Endodermal cell (in vitro differentiated cells): ENCODE results near the gene MSI1. TPM values are rescaled to one million over a fixed set of nuclear protein-coding genes. Genes with fewer than 3 reads are reported as not detected.

Experiments used
- DNase-seq: peaks from one replicate; pipeline ENCODE4 v3.0.0-alpha.2; 2017
- H3K27ac ChIP-seq: 2 replicates; pipeline ENCODE4 v1.5.1; 2013; ENCODE audit warnings: mild to moderate bottlenecking, low read depth, low read length, moderate library complexity
- H3K27me3 ChIP-seq: 2 replicates; pipeline ENCODE4 v1.6.1; 2013; ENCODE audit warnings: mild to moderate bottlenecking, low read length, moderate library complexity; ENCODE audit not compliant: insufficient read depth, control insufficient read depth, poor library complexity, severe bottlenecking
- H3K36me3 ChIP-seq: 2 replicates; pipeline ENCODE4 v1.7.0; 2013; ENCODE audit warnings: mild to moderate bottlenecking, low read length, moderate library complexity; ENCODE audit not compliant: control insufficient read depth, insufficient read depth
- H3K4me1 ChIP-seq: one replicate; pipeline ENCODE4 v1.7.0; 2013; ENCODE audit warnings: low read length; ENCODE audit not compliant: control insufficient read depth, insufficient read depth
- H3K4me3 ChIP-seq: 2 replicates; pipeline ENCODE4 v1.5.1; 2013; ENCODE audit warnings: mild to moderate bottlenecking, low read length, moderate library complexity
- H3K9ac ChIP-seq: 2 replicates; pipeline ENCODE4 v1.6.1; 2013; ENCODE audit warnings: mild to moderate bottlenecking, low read length, moderate library complexity; ENCODE audit not compliant: poor library complexity, severe bottlenecking; ENCODE audit errors: extremely low read depth
- H3K9me3 ChIP-seq: 2 replicates; pipeline ENCODE4 v1.6.1; 2013; ENCODE audit warnings: mild to moderate bottlenecking, low read length, moderate library complexity; ENCODE audit not compliant: control insufficient read depth
- H3K27ac Mint-ChIP-seq: 2 replicates; pipeline ENCODE4 v1.8.0; 2020; ENCODE audit warnings: mixed read lengths
- H3K27me3 Mint-ChIP-seq: 2 replicates; pipeline ENCODE4 v1.8.0; 2021; ENCODE audit warnings: mild to moderate bottlenecking, mixed read lengths; ENCODE audit not compliant: insufficient read depth
- H3K36me3 Mint-ChIP-seq: 2 replicates; pipeline ENCODE4 v1.8.0; 2020; ENCODE audit warnings: low read depth, mixed read lengths
- H3K4me1 Mint-ChIP-seq: 2 replicates; pipeline ENCODE4 v1.8.0; 2020; ENCODE audit warnings: mixed read lengths
- H3K4me3 Mint-ChIP-seq: 2 replicates; pipeline ENCODE4 v1.8.0; 2020; ENCODE audit warnings: mild to moderate bottlenecking, moderate library complexity, mixed read lengths
- H3K9me3 Mint-ChIP-seq: 2 replicates; pipeline ENCODE4 v1.8.0; 2020; ENCODE audit warnings: mild to moderate bottlenecking, mixed read lengths
- WGBS, 2 experiments: methylation state at CpG; one replicate each; pipeline versions ENCODE4 v1.1.5 to v1.1.7; 2013; ENCODE audit warnings: missing lambda C conversion rate in 2 of 2, mixed read lengths in 1 of 2; ENCODE audit not compliant: insufficient coverage in 1 of 2, insufficient read length in 1 of 2; 5-methylcytosine and 5-hydroxymethylcytosine counted together
- total RNA-seq, 2 donors: library from RNA; stranded (reverse); fragmentation: NEBNext Ultra II Directional in 1 of 2; extraction: Animal tissue kit (Norgen Biotek cat#: 25700) in 1 of 2; gene quantifications; 2 replicates in 1 of 2; 3 replicates in 1 of 2; pipeline ENCODE4 v1.2.1, GENCODE V29; 2021
- TF ChIP-seq, protein P1 (sequence below): fragments of 200-600 bp; sonication (generic); conservative IDR thresholded peaks from 2 replicates; pipeline ENCODE4 v1.5.0; 2021; ENCODE audit warnings: antibody characterized with exemption, mild to moderate bottlenecking

MSI1 gene
- total RNA-seq, 2 donors from 2014 or later: 92.8 to 105 TPM

GRCh38 chr12:120301962-120302815 lies 66.8 kb downstream of the MSI1 start, which contains the start of gene SIRT4:
Gene SIRT4, plus strand, starts transcription at chr12:120302321. Its CDS starts 1,241 bp downstream, at chr12:120303562.
- peak; percentile 97 for DNase-seq
- peaks cover 4% of the 10 kb centered on the region for H3K27me3 Mint-ChIP-seq
- peak within 1 kb of the TSS; percentile 71 for H3K9ac ChIP-seq
- no peaks in the 10 kb centered on the region for H3K9me3 ChIP-seq
- no peaks in the 10 kb centered on the region for H3K27me3 ChIP-seq
- peak within 1 kb of the TSS; percentile 95 for H3K27ac Mint-ChIP-seq
- H3K27ac ChIP-seq: no peak within 1 kb of the TSS
- no peaks in the 10 kb centered on the region for H3K4me1 ChIP-seq
- WGBS, 2 experiments: 2 to 18% methylated on average over 10 to 30 of the region's 31 CpGs
- peak within 1 kb of the TSS; percentile 86 for H3K4me3 ChIP-seq
- H3K4me3 Mint-ChIP-seq: peak within 1 kb of the TSS; percentile 83
- H3K4me1 Mint-ChIP-seq: peaks cover 3% of the 10 kb centered on the region
- no peaks in the 10 kb centered on the region for H3K36me3 ChIP-seq
- H3K9me3 Mint-ChIP-seq: no peaks in the 10 kb centered on the region
- TF ChIP-seq, protein P1, sequence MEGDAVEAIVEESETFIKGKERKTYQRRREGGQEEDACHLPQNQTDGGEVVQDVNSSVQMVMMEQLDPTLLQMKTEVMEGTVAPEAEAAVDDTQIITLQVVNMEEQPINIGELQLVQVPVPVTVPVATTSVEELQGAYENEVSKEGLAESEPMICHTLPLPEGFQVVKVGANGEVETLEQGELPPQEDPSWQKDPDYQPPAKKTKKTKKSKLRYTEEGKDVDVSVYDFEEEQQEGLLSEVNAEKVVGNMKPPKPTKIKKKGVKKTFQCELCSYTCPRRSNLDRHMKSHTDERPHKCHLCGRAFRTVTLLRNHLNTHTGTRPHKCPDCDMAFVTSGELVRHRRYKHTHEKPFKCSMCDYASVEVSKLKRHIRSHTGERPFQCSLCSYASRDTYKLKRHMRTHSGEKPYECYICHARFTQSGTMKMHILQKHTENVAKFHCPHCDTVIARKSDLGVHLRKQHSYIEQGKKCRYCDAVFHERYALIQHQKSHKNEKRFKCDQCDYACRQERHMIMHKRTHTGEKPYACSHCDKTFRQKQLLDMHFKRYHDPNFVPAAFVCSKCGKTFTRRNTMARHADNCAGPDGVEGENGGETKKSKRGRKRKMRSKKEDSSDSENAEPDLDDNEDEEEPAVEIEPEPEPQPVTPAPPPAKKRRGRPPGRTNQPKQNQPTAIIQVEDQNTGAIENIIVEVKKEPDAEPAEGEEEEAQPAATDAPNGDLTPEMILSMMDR: peak; percentile 92
- H3K36me3 Mint-ChIP-seq: no peaks in the 10 kb centered on the region

DNA sequence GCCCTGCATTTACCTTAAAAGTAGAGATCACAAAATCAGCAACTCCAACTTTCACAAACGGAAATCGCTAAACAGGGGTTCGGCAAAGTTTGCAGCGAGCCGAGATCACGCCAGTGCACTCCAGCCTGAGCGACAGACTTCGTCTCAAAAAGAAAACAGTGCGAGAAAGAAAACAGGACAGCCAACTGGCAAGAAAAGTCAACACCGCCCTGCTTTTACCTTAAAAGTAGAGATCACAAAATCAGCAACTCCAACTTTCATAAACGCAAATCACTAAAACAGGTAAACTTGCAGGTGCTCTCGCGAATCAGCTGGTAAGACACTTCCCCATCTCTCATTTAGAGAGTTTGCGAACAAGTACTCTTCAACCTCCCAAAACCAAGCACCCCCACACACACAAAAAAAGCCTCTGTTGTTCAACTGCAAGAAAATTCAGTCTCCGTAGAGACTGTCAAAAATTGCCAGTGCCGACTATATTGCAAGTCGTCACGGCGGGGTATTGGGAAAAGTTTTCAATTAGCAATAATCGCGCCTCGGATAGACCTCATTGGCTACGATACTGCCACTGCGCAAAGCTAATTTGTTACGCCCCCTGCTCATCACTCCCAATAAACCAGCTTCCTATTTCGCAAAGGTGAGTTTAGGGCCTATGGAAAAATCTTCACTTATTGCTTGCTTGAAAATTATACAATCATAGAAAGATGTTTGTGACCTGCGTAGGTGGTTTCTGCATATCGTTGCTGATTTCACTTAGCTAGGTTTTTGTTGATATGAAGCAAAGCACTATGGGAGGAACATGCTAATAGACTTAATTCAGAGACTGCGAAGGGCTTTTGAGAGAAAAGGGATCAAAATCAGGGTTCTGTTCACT lies 76.1 kb downstream of the MSI1 start, which contains the start of gene RNU4-1:
Gene RNU4-1 (minus strand): TSS at position 577 of the 871 bp plus-strand sequence.
- Mint-ChIP-seq H3K4me3 (no peak within 1 kb of the TSS), H3K9me3 (no peaks in the 10 kb centered on the region), H3K36me3 (no peaks in the 10 kb centered on the region), H3K27ac (no peak within 1 kb of the TSS), H3K27me3 (no peaks in the 10 kb centered on the region), H3K4me1 (no peaks in the 10 kb centered on the region)
- Histone ChIP-seq H3K9me3 (no peaks in the 10 kb centered on the region), H3K27me3 (no peaks in the 10 kb centered on the region), H3K36me3 (no peaks in the 10 kb centered on the region), H3K9ac (peak within 1 kb of the TSS; percentile 93), H3K4me3 (peak within 1 kb of the TSS; percentile 76), H3K27ac (peak within 1 kb of the TSS; percentile 100), H3K4me1 (peaks cover 2% of the 10 kb centered on the region)
- TF ChIP-seq, protein P1: no peak
- 0 to 1% methylated on average over 23 to 29 of the region's 29 CpGs for whole genome bisulfite sequencing, 2 experiments
- DNase-seq: peak; percentile 96

- WGBS, 2 experiments: 0% methylated on average over 6 to 17 of the region's 17 CpGs
- Histone ChIP-seq H3K4me1 (peaks cover 2% of the 10 kb centered on the region), H3K36me3 (no peaks in the 10 kb centered on the region), H3K27ac (peak overlapping the region; percentile 100), H3K4me3 (peak overlapping the region; percentile 76), H3K9ac (peak overlapping the region; percentile 93), H3K27me3 (no peaks in the 10 kb centered on the region), H3K9me3 (no peaks in the 10 kb centered on the region)
- Mint-ChIP-seq H3K27me3 (no peaks in the 10 kb centered on the region), H3K9me3 (no peaks in the 10 kb centered on the region), H3K36me3 (no peaks in the 10 kb centered on the region), H3K4me3 (no peak overlapping the region), H3K4me1 (no peaks in the 10 kb centered on the region), H3K27ac (no peak overlapping the region)
- DNase-seq: no peak
- TF ChIP-seq, protein P1: no peak
Observed at GRCh38 chr12:120292411-120292660, 76.6 kb downstream of the MSI1 start.

Other genes starting within 250 kb of the MSI1 start
- 100 to 1,000 TPM; 133 to 143 TPM for gene GCN1, start 174.4 kb downstream of the MSI1 start, total RNA-seq
- gene RPLP0, start 168.1 kb downstream of the MSI1 start, total RNA-seq: 1,000 to 10,000 TPM; 2,153 to 2,485 TPM
- 10 to 100 TPM; 58.4 to 92.7 TPM for gene PXN, start 103.4 kb downstream of the MSI1 start, total RNA-seq
- 1,000 to 10,000 TPM; 4,079 to 4,491 TPM for gene RNU4-2, start 77.3 kb downstream of the MSI1 start, total RNA-seq
- gene RNU4-1, start 75.9 kb downstream of the MSI1 start, total RNA-seq: 1,000 to 10,000 TPM; 4,032 to 4,837 TPM
- gene SIRT4, start 66.8 kb downstream of the MSI1 start, total RNA-seq: 1 to 10 TPM; 2.3 to 2.7 TPM
- gene PLA2G1B, start 41.4 kb downstream of the MSI1 start, total RNA-seq: not detected
- gene COX6A1, start 68.9 kb upstream of the MSI1 start, total RNA-seq: 100 to 1,000 TPM; 344 to 354 TPM
- gene TRIAP1, start 77.2 kb upstream of the MSI1 start, total RNA-seq: 10 to 100 TPM; 31.6 to 34.8 TPM
- 10 to 100 TPM; 24.5 to 33.2 TPM for gene GATC, start 77.3 kb upstream of the MSI1 start, total RNA-seq
- 100 to 1,000 TPM; 291 to 324 TPM for gene SRSF9, start 100.6 kb upstream of the MSI1 start, total RNA-seq
- gene DYNLL1, start 126.9 kb upstream of the MSI1 start, total RNA-seq: 100 to 1,000 TPM; 326 to 424 TPM
- gene COQ5, start 160.0 kb upstream of the MSI1 start, total RNA-seq: 10 to 100 TPM; 35.5 to 55.1 TPM
- 100 to 1,000 TPM; 167 to 182 TPM for gene RNF10, start 165.2 kb upstream of the MSI1 start, total RNA-seq
- 10 to 100 TPM; 52.5 to 53.0 TPM for gene POP5, start 212.2 kb upstream of the MSI1 start, total RNA-seq